HEK293 (cell line): ENCODE measurements around the gene VPS13D.

Source experiments
- CTCF ChIA-PET: fragments of 350-600 bp; formaldehyde crosslinking; extraction: SDS; loops from one replicate; lab custom pipeline; 2021; ENCODE audit warnings: antibody characterized with exemption; lab: Yijun Ruan, JAX
- POLR2A ChIA-PET: fragments of 300-600 bp; formaldehyde crosslinking; extraction: SDS; loops from one replicate; lab custom pipeline; 2020; ENCODE audit warnings: antibody characterized with exemption, inconsistent platforms; lab: Yijun Ruan, JAX
- H3K27ac ChIP-seq: fragments of 200-500 bp; sonication (Bioruptor generic); 2 replicates; pipeline ENCODE4 v1.5.1; 2014; ENCODE audit warnings: low read depth, low read length, control low read depth, inconsistent platforms; ENCODE audit errors: extremely low read depth
- H3K36me3 ChIP-seq, 2 experiments: fragments of 200-500 bp in 1 of 2; sonication (Bioruptor generic) in 1 of 2; 1 replicate in 1 of 2; 2 replicates in 1 of 2; pipeline ENCODE4 v1.5.1; 2014 to 2017; ENCODE audit warnings: inconsistent platforms in 2 of 2, low read length in 2 of 2; ENCODE audit not compliant: control insufficient read depth in 2 of 2, insufficient read depth in 1 of 2
- H3K4me1 ChIP-seq: fragments of 200-500 bp; sonication (Bioruptor generic); 2 replicates; pipeline ENCODE4 v1.5.1; 2014; ENCODE audit warnings: mild to moderate bottlenecking, low read length, inconsistent platforms; ENCODE audit not compliant: control insufficient read depth, insufficient read depth
- H3K4me3 ChIP-seq: 2 replicates; pipeline ENCODE4 v1.5.1; 2011; ENCODE audit warnings: low read depth, mild to moderate bottlenecking, control low read depth, low read length, moderate library complexity
- H3K9me3 ChIP-seq: fragments of 200-500 bp; sonication (Bioruptor generic); 2 replicates; pipeline ENCODE4 v1.5.1; 2014; ENCODE audit warnings: low read depth, low read length, inconsistent platforms; ENCODE audit not compliant: control insufficient read depth, insufficient read depth
- FEZF1 ChIP-seq: fragments of 450-650 bp; formaldehyde crosslinking; IDR thresholded peaks from 2 replicates; pipeline ENCODE4 v1.5.1; 2016; ENCODE audit warnings: missing biosample characterization, missing genetic modification characterization
- GFI1B ChIP-seq: fragments of 450-650 bp; formaldehyde crosslinking; IDR thresholded peaks from 2 replicates; pipeline ENCODE4 v1.5.1; 2016; ENCODE audit warnings: missing biosample characterization, missing genetic modification characterization
- HOXA7 ChIP-seq: sonication (generic); formaldehyde crosslinking; IDR thresholded peaks from 2 replicates; pipeline ENCODE4 v1.8.1; 2022; ENCODE audit warnings: missing genetic modification reagents, borderline replicate concordance
- KLF1 ChIP-seq: fragments of 450-650 bp; formaldehyde crosslinking; IDR thresholded peaks from 2 replicates; pipeline ENCODE4 v1.5.1; 2016; ENCODE audit warnings: missing biosample characterization, missing genetic modification characterization
- KLF10 ChIP-seq: fragments of 450-650 bp; IDR thresholded peaks from 2 replicates; pipeline ENCODE4 v1.5.1; 2018; ENCODE audit warnings: missing biosample characterization, mild to moderate bottlenecking, missing genetic modification characterization
- MYNN ChIP-seq: fragments of 450-650 bp; formaldehyde crosslinking; IDR thresholded peaks from 2 replicates; pipeline ENCODE4 v1.5.1; 2016; ENCODE audit warnings: missing biosample characterization, missing genetic modification characterization, borderline replicate concordance
- PRDM2 ChIP-seq: fragments of 450-650 bp; formaldehyde crosslinking; IDR thresholded peaks from 2 replicates; pipeline ENCODE4 v1.5.1; 2016; ENCODE audit warnings: missing biosample characterization, missing genetic modification characterization, borderline replicate concordance
- SALL2 ChIP-seq: fragments of 450-650 bp; formaldehyde crosslinking; IDR thresholded peaks from 2 replicates; pipeline ENCODE4 v1.5.0; 2017; ENCODE audit warnings: missing biosample characterization, mild to moderate bottlenecking, missing genetic modification characterization, borderline replicate concordance
- ZBTB21 ChIP-seq: fragments of 450-650 bp; formaldehyde crosslinking; IDR thresholded peaks from 2 replicates; pipeline ENCODE4 v1.5.1; 2017; ENCODE audit warnings: missing biosample characterization, missing genetic modification characterization
- ZBTB7A ChIP-seq: fragments of 450-650 bp; formaldehyde crosslinking; IDR thresholded peaks from 2 replicates; pipeline ENCODE4 v1.5.1; 2016; ENCODE audit warnings: low read depth, missing biosample characterization, missing genetic modification characterization
- ZNF211 ChIP-seq: fragments of 450-650 bp; formaldehyde crosslinking; IDR thresholded peaks from 2 replicates; pipeline ENCODE4 v1.5.1; 2016; ENCODE audit warnings: low read depth, missing biosample characterization, missing genetic modification characterization
- ZNF23 ChIP-seq: fragments of 450-650 bp; formaldehyde crosslinking; IDR thresholded peaks from 2 replicates; pipeline ENCODE4 v1.5.1; 2016; ENCODE audit warnings: missing biosample characterization, missing genetic modification characterization, borderline replicate concordance
- ZNF280D ChIP-seq: fragments of 450-650 bp; formaldehyde crosslinking; IDR thresholded peaks from 2 replicates; pipeline ENCODE4 v1.5.1; 2016; ENCODE audit warnings: missing biosample characterization, missing genetic modification characterization
- ZNF311 ChIP-seq: fragments of 450-650 bp; formaldehyde crosslinking; IDR thresholded peaks from 2 replicates; pipeline ENCODE4 v1.5.1; 2017; ENCODE audit warnings: missing biosample characterization, missing genetic modification characterization, borderline replicate concordance
- ZNF416 ChIP-seq: fragments of 450-650 bp; formaldehyde crosslinking; IDR thresholded peaks from 2 replicates; pipeline ENCODE4 v1.5.1; 2016; ENCODE audit warnings: missing biosample characterization, missing genetic modification characterization
- ZNF561 ChIP-seq: fragments of 450-650 bp; IDR thresholded peaks from 2 replicates; pipeline ENCODE4 v1.5.1; 2018; ENCODE audit warnings: missing biosample characterization, missing genetic modification characterization, borderline replicate concordance
- ZNF747 ChIP-seq: fragments of 450-650 bp; formaldehyde crosslinking; IDR thresholded peaks from 2 replicates; pipeline ENCODE4 v1.5.1; 2016; ENCODE audit warnings: missing biosample characterization, missing genetic modification characterization
- ZNF776 ChIP-seq: fragments of 450-650 bp; formaldehyde crosslinking; IDR thresholded peaks from 2 replicates; pipeline ENCODE4 v1.5.0; 2017; ENCODE audit warnings: missing biosample characterization, missing genetic modification characterization, borderline replicate concordance
- TF ChIP-seq, protein P1 (sequence below): fragments of 450-650 bp; formaldehyde crosslinking; IDR thresholded peaks from 2 replicates; pipeline ENCODE4 v1.5.1; 2016; ENCODE audit warnings: missing biosample characterization, missing genetic modification characterization
- TF ChIP-seq, protein P2 (sequence below): fragments of 450-650 bp; formaldehyde crosslinking; IDR thresholded peaks from 2 replicates; pipeline ENCODE4 v1.5.1; 2016; ENCODE audit warnings: missing biosample characterization, missing genetic modification characterization

VPS13D gene

GRCh38 chr1:12245116-12245515 is 15.3 kb downstream of the VPS13D start:
- Histone ChIP-seq H3K27ac (no peak overlapping the region), H3K9me3 (no peaks in the 10 kb centered on the region), H3K36me3 (peaks cover 26 to 82% of the 10 kb centered on the region in 2 experiments), H3K4me3 (no peak overlapping the region), H3K4me1 (no peaks in the 10 kb centered on the region)
- TF ChIP-seq ZNF311 (no peak), ZNF211 (tag by site-specific recombination) (no peak), KLF10 (no peak), ZNF747 (tag by site-specific recombination) (no peak), HOXA7 (no peak), GFI1B (no peak), SALL2 (tag by site-specific recombination) (no peak), ZNF280D (tag by site-specific recombination) (no peak), KLF1 (tag by site-specific recombination) (no peak), MYNN (tag by site-specific recombination) (no peak), ZNF561 (tag by site-specific recombination) (no peak), ZNF776 (tag by site-specific recombination) (no peak), PRDM2 (tag by site-specific recombination) (no peak), FEZF1 (tag by site-specific recombination) (no peak), ZBTB7A (no peak), ZNF23 (no peak), ZNF416 (no peak), ZBTB21 (no peak)
- TF ChIP-seq, protein P1, sequence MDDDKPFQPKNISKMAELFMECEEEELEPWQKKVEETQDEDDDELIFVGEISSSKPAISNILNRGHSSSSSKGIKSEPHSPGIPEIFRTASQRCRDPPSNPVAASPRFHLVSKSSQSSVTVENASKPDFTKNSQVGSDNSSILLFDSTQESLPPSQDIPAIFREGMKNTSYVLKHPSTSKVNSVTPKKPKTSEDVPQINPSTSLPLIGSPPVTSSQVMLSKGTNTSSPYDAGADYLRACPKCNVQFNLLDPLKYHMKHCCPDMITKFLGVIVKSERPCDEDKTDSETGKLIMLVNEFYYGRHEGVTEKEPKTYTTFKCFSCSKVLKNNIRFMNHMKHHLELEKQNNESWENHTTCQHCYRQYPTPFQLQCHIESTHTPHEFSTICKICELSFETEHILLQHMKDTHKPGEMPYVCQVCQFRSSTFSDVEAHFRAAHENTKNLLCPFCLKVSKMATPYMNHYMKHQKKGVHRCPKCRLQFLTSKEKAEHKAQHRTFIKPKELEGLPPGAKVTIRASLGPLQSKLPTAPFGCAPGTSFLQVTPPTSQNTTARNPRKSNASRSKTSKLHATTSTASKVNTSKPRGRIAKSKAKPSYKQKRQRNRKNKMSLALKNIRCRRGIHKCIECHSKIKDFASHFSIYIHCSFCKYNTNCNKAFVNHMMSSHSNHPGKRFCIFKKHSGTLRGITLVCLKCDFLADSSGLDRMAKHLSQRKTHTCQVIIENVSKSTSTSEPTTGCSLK (tag by site-specific recombination) = no peak
- TF ChIP-seq, protein P2, sequence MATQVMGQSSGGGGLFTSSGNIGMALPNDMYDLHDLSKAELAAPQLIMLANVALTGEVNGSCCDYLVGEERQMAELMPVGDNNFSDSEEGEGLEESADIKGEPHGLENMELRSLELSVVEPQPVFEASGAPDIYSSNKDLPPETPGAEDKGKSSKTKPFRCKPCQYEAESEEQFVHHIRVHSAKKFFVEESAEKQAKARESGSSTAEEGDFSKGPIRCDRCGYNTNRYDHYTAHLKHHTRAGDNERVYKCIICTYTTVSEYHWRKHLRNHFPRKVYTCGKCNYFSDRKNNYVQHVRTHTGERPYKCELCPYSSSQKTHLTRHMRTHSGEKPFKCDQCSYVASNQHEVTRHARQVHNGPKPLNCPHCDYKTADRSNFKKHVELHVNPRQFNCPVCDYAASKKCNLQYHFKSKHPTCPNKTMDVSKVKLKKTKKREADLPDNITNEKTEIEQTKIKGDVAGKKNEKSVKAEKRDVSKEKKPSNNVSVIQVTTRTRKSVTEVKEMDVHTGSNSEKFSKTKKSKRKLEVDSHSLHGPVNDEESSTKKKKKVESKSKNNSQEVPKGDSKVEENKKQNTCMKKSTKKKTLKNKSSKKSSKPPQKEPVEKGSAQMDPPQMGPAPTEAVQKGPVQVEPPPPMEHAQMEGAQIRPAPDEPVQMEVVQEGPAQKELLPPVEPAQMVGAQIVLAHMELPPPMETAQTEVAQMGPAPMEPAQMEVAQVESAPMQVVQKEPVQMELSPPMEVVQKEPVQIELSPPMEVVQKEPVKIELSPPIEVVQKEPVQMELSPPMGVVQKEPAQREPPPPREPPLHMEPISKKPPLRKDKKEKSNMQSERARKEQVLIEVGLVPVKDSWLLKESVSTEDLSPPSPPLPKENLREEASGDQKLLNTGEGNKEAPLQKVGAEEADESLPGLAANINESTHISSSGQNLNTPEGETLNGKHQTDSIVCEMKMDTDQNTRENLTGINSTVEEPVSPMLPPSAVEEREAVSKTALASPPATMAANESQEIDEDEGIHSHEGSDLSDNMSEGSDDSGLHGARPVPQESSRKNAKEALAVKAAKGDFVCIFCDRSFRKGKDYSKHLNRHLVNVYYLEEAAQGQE (tag by site-specific recombination) = no peak
- ChIA-PET CTCF (interaction anchor here (0.6 to 1.7 kb wide), 4 partner anchors 17 to 1540 kb away, joined by 3 to 8 read pairs (median 4); no protein-coding TSS in a partner anchor), POLR2A (no interaction called here)
